HG03558 (cell line): ENCODE data around the gene CCDC57.

Experiments
- ATAC-seq: cut with Tn5 transposase; IDR thresholded peaks from one replicate; pipeline ENCODE4 v1.9.1; 2021; ENCODE audit warnings: moderate number of reproducible peaks; ENCODE audit not compliant: unreplicated experiment; ENCODE audit errors: extremely low read depth

Gene CCDC57

GRCh38 chr17:82114447-82114846 is 98.2 kb downstream of the CCDC57 start:
- no peak for ATAC-seq

DNA sequence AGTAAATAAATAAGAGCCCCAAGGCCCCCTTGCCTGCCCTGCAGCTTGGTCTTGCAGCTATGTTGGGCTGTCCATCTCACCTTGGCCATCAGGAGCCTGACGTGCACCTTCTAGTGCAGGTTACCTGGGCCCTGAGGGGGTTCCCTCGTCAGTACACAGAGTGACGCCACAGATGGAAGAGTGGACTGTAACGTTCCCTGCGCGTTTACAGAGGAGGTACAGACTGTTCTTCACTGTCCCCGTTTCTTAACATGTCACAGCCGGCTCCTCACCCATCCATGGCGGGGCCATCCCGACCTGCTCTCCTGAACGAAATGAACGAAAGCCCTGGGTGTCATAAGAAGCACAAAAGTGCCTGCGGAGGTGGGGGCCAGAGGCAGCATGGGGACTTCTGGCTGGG is 98.7 kb downstream of the CCDC57 start:
- no peak for ATAC-seq

DNA sequence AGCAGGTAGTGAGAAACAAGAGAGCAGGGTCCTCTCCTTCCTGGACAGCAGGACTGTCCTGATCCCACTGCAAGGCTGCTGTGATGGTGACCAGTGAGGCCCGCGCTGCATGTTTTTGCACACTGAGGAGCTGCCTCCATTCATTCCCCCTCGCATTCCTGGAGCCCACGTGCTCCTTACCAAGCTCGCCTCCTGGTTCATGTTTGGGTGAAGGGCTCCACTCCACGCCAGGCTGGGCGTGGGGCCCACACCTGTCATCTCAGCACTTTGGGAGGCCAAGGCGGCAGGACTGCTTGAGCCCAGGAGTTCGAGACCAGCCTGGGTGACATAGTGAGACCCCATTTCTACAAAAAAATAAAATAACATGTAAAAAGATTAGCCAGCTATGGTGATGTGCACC is 99.2 kb downstream of the CCDC57 start:
- no peak for ATAC-seq

DNA sequence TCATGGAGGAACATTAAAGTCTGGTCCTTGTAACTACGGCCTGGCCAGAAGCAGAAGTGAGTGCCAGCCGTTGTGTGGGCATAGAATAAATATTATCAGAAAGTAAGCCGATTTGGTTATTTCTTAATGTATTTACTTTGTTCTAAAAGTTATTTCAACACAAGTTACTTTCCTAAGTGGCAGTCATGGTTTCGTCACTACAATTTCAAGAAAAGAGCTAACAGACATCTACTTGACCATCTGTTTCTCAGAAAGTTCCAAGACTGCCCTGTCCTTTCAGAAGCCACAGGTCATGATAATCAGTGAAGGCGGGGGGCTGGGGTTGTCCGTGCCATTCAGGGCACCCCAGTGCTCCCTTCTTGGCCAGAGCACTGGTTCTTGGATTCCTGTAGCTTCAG is 99.7 kb downstream of the CCDC57 start:
- ATAC-seq, result no peak

DNA sequence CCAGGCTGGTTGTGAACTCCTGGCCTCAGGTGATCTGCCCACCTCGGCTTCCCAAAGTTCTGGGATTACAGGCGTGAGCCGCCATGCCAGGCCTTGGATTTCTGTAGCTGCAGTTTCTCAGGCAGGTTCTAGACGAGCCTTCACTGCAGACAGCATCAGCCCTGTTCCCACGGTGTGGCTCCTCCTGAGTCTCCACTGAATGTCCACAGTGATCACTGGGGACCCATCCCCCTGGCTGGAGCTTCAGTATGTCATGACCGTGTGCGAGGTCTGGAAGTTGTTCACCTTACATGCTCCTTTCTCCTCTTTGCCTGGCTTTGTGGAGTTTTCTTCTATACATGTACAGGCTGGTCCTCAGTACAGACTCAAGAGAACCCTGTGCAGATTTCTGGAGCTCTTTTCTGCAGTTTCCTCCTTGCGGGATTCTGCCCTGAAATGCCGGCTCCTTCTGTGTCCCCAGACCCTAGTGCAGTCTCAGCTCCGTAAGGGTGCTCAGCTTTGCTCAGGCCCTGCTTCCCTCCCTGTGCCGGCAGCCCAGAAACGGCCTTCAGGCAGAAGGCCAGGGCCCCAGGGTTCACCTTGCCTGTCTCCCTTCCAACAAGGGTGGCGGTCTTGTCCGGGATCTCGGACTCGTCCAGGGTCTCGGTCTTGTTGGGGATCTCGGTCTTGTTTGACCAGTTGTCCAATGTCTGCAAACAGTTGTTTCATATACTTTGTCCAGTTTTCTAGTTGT is 100.3 kb downstream of the CCDC57 start:
- no peak for ATAC-seq

GRCh38 chr17:82110298-82110697 is 102.3 kb downstream of the CCDC57 start:
- ATAC-seq, result no peak

DNA sequence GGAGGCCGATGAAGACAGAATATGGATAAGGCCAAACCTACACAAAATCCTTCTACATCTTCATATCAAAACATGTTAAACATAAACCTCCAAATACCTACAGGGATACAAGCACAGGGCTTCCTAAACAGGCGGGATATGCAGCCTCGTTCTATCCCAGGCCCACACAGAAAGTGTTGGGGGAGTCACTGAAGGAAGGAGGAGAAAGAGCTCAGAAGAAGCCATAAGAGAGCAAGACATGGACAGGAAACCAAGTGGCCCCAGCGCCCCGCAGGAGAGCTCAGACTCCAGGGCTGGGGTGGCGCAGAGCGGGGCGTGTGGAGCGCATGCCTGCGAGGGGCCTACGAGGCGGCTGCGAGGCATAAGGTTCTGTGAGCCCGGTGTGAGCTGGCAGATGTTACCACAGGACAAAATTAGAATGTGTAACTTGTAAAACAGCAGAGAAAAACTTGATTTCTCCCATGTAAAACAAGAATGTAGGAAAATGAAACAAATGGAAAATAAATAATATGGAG is 103.6 kb downstream of the CCDC57 start:
- ATAC-seq, result no peak

DNA sequence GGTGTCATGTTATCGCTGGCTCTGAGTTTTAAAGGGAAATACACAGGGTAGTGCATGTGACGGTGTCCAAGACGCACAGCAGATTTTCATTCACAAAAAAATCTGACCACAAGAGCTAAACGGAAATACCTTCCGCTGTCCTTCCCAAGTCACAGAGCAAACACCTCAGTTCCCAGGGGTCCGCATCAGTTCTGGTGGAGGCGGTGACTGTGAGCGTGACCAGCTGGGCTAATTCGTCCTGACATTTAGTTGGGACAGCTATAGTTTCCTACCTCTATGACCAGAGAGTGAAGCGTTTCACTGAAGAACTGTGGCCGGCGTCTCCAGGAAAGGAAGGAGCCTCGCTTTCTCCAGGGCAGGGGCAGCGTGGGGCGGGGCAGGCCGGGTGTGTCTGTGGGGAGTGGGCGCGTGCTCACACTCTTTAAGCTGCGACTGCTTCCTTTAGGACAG is 104.1 kb downstream of the CCDC57 start:
- ATAC-seq, result no peak

- no peak for ATAC-seq
These were observed 104.6 kb downstream of the CCDC57 start for GRCh38 chr17:82108038-82108437.

DNA sequence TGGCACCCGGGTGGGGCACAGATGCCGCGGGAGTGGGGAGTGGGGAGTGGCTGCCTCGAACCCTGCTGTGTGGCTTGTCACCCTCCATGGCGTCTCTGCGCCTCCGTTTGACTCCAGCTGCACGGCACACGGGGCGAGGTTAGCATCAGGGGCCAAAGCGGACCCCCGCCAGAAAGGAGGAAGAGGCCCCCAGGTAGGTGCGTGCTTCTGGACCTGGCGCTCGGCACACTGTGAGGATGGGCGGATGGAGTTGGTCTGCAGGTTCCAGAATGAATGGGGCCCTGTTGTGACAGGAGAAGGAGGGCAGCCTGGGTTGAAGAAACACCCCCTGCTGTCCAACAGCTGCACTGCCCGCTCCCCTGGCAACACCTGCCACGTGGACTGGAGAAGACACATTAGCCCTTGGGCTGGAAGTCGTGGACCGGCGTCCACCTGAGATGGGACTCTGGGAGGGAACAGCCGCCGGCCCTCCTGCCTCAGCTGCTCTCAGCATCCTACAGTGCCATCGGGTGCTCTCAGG is 105.2 kb downstream of the CCDC57 start:
- no peak for ATAC-seq

- no peak for ATAC-seq
These were observed 105.8 kb downstream of the CCDC57 start for GRCh38 chr17:82106688-82107305.

DNA sequence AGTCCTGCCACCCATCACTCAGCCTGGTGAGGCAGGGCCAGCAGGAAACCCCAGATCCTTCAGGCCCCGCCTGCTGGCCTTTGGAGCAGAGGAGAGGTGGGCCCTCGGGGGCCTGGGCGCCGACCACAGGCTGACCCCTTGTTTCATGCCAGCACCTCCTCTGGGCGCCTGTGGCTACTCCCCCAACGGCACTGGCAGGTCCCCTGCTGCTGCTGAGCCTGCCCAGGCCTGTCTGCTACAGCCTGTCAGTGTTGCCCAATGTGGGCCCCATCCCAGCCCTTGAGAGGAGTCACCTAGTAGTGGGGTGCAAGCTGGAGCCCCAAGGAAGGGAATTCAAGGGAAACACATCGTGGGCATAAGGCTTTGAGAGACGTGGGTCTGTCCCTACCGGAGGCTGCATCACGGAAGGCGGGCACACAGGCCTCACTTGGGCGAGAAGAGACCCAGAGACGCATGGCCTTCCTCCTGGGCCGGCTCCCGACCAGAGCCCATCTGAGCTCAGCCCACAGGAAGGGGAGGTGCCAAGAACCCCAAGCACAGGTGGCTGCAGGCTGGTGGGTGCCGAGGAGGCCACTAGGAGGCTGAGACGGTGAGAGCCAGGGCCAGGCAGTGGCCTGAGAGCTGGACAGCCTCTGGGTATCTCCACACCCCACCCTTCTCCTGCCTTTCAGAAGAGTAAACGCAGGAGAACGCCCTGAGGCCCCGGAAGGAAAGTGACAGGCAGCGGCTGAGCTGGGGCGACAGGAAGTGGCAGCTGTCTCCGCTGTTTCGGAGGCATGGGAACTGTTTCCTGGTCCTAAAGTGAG is 106.6 kb downstream of the CCDC57 start:
- peak; percentile 55 for ATAC-seq

DNA sequence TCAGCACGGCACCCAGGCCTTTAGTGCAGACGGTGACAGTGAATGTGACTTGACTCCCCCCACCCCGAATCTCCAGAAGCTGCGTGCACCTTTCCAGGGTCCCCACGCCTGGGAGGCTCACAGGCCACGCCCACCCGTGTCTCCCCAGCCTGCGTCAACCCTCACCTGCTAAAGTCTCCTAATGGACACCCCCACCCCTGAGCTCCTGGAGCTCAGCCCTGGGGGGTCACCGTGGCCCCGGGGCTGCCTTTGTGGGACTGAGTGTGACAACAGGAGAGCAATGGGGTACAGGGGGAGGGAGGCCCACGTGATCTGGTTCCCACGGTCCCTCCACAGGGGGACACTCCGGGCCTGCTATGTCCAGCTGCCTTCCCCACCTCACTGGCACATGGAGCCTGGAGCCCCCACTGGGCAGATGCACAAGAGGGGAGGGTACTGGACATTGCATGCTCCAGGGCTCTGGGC is 107.2 kb downstream of the CCDC57 start:
- no peak for ATAC-seq

DNA sequence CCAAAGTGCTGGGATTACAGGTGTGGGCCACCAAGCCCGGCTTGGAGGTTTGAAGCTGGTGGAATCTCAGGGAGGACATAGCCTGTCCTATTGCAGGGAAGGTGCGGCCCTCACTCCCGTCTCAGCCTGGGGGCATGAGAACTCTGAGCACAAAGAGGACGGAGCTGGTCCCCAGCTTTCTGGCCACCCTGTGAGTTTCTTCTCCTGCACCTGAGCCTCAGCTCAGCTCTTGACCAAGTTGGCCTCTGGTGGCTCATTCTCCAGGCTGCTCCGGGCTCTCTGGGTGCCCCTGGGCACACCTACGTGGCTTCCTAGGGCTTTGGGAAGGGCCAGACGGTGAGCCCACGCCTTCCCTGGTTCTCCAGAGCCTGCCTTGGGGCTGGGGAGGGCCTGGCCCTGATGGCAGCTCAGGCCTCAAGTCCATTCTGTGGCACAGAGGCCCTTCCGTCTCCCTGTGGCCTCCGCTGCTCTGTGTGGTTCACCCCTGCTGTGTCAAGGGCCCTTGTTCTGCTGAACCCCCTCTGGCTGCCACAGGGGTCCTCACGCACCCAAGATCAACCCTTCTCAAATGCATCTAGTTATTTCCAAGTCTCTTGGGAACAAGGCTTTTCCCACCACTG is 107.7 kb downstream of the CCDC57 start:
- no peak for ATAC-seq

DNA sequence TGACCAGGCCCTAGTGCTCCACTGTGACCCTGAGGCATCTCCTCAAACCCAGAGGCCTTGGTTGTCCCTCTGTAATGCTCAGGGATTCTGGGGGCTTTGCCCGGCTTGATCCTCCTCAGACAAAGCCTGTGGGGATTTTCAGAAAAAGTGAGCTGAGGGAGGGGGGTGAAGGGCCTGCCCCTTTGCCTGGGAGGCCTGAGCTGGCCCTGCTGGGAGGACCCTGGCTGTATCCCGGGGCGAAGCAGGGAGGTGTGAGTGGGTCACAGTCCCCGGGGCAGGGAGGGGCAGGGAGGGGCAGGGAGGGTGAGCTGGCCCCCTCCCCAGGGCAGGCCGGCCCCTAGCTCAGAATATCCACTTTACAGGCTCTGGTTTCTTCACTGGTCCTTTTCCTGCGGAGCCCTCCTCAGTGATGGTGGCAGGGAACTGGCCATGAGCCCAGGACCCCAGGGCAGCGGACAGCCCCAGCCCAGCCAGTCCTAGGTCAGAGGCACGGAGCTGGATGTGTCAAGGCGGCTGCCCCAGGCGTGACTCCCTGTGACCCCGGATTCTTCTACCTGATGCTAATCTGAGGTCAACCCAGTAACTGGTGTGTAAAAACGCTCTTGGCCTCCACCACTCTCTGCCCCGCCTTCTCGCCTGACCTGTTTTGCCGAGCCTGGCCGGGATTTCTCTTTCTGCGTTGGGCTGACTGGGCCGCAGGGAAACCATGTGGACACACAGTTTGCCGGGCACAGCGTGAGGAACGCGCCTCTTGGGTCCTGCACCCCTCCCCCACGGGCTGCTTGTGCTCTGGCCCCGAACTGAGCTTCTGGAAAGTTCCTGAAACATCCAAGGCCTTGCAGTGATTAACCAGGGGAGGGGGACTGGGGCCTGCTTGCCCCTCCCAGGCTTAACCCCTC is 108.8 kb downstream of the CCDC57 start:
- ATAC-seq, result no peak

DNA sequence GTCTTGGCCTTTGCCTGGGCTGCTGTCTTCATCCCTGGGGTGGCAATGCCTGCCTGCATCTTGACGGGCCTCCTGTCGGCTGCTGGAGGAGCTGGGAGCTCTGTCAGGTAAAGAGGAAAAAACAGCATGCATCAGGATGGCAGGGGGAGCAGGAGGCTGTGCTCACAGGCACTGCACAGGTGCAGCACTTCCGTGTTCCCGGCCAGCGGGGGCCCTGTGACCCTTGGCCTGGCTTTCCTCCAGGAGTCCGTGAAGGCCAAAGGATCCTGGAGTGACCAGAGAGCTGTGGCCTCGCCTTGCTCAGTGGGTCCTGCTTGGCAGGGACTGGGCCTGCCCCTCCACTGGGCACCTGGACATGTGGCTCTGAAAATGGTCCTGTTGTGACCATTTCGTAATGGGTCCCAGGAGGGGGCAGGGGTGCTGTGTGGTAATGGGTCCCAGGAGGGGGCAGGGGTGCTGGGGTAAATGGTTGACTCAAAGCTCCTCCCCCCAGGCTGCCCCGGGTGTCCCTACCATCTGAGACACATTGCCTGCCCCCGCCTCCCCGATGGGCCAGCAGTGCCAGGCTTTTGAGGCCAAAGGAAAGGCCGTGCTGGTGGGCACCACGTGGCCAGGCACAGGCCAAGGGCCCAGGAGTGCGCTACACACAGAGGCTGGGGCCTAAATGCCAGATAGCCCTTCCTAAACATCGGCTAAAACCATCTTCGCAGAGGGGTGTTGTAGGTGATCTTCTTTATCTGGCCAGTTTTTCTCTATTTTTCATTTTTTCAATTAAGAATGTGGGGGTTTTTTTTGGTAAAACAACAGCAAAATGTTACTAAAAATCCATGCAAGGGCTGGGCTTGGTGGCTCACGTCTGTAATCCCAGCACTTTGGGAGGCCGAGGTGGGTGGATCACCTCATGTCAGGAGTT is 110.6 kb downstream of the CCDC57 start:
- ATAC-seq, result no peak

GRCh38 chr17:82101301-82101715 is 111.3 kb downstream of the CCDC57 start:
- no peak for ATAC-seq
